Measurements from ENCODE around the gene BMP7.

GRCh38 chr20:57265336-57265996, 975 bp downstream of the BMP7 start:
- no peak for TF ChIP-seq EZH2 (IDR thresholded peaks at IDR 0.05)
- no peak for TF ChIP-seq POLR2AphosphoS5 (IDR thresholded peaks at IDR 0.05; ENCODE audit: borderline replicate concordance, low read depth, low read length)
